ENCODE measurements around the gene NR2F2. TPM values are rescaled to one million over a fixed set of nuclear protein-coding genes. Genes with fewer than 3 reads are reported as not detected.

Gene NR2F2
- total and polyA plus RNA-seq, 2 of the 13 experiments (the other 11 are each of a cell fraction or from before 2014, with no cell fraction given), result 3.5 to 4.7 TPM

- BruUV-seq (replicated peaks), result no TSS peak
- no peak for TF ChIP-seq SETDB1 (CRISPR knock-in tag; IDR thresholded peaks at IDR 0.05; ENCODE audit: borderline replicate concordance)
- TF ChIP-seq, protein P1, sequence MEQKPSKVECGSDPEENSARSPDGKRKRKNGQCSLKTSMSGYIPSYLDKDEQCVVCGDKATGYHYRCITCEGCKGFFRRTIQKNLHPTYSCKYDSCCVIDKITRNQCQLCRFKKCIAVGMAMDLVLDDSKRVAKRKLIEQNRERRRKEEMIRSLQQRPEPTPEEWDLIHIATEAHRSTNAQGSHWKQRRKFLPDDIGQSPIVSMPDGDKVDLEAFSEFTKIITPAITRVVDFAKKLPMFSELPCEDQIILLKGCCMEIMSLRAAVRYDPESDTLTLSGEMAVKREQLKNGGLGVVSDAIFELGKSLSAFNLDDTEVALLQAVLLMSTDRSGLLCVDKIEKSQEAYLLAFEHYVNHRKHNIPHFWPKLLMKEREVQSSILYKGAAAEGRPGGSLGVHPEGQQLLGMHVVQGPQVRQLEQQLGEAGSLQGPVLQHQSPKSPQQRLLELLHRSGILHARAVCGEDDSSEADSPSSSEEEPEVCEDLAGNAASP (CRISPR knock-in tag; IDR thresholded peaks at IDR 0.05; ENCODE audit: borderline replicate concordance), result no peak
- no peak for TF ChIP-seq FOXK2 (IDR thresholded peaks at IDR 0.05)
- TF ChIP-seq HOMEZ (CRISPR knock-in tag; IDR thresholded peaks at IDR 0.05; ENCODE audit: low read depth), result no peak
- no peak for TF ChIP-seq ZNF615 (CRISPR knock-in tag; IDR thresholded peaks at IDR 0.05; ENCODE audit: borderline replicate concordance)
- TF ChIP-seq, protein P2, sequence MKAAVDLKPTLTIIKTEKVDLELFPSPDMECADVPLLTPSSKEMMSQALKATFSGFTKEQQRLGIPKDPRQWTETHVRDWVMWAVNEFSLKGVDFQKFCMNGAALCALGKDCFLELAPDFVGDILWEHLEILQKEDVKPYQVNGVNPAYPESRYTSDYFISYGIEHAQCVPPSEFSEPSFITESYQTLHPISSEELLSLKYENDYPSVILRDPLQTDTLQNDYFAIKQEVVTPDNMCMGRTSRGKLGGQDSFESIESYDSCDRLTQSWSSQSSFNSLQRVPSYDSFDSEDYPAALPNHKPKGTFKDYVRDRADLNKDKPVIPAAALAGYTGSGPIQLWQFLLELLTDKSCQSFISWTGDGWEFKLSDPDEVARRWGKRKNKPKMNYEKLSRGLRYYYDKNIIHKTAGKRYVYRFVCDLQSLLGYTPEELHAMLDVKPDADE (CRISPR knock-in tag; IDR thresholded peaks at IDR 0.05), result no peak
- TF ChIP-seq ZIK1 (CRISPR knock-in tag; IDR thresholded peaks at IDR 0.05; ENCODE audit: borderline replicate concordance, low read depth), result no peak
- TF ChIP-seq ZFP1 (CRISPR knock-in tag; IDR thresholded peaks at IDR 0.05), result no peak
- no peak for TF ChIP-seq ZSCAN21 (CRISPR knock-in tag; IDR thresholded peaks at IDR 0.05; ENCODE audit: borderline replicate concordance)
- H3K4me1 ChIP-seq (ENCODE audit: insufficient read depth, low read length), result peaks cover 26% of the 10 kb centered on the region
- no peak overlapping the region for H3K9ac ChIP-seq (ENCODE audit: insufficient read depth, low read depth, low read length)
- no peak overlapping the region for H2AFZ ChIP-seq (ENCODE audit: low read length)
- H3K36me3 ChIP-seq (replicated peaks in 1 of 2; ENCODE audit: control insufficient read depth in 1 of 2, insufficient read depth in 2 of 2, low read length in 2 of 2), result no peaks in the 10 kb centered on the region
- ChIA-PET CTCF (ENCODE audit: low intra/inter-chr PET ratio, low total read pairs) (no interaction called here), POLR2A (interaction anchor here (0.8 to 4.0 kb wide), 5 partner anchors 13 to 22 kb away, joined by 3 to 23 read pairs (median 6); partner anchors contain the start of gene NR2F2)
- no peak overlapping the region for H3K27ac ChIP-seq (ENCODE audit: extremely low read length, insufficient read depth, low read length)
- no peak for ATAC-seq
- peak overlapping the region in 1 of 3 experiments; percentile 83; a peak in 2 of 6 replicates for H3K4me3 ChIP-seq (replicated peaks in 1 of 3; ENCODE audit: insufficient read depth in 1 of 3, low read depth in 2 of 3, low read length in 3 of 3)
- in situ Hi-C loops (cut with HindIII; ENCODE audit: extremely low pct_ligation_motif_present, low pct_unique_long_range_greater_than_20kb) (loop anchor here (25.0 kb wide), 1 partner anchor 1409 kb away; no protein-coding TSS in a partner anchor), intact Hi-C loops (cut with micrococcal nuclease; ENCODE audit: unreplicated experiment) (loop anchor here (10.0 kb wide), 1 partner anchor 439 kb away; no protein-coding TSS in a partner anchor)
- no peaks in the 10 kb centered on the region for H4K20me1 ChIP-seq (ENCODE audit: insufficient read depth, low read length)
- FAIRE-seq, result no peak
- H3K4me2 ChIP-seq (ENCODE audit: low read depth, low read length), result no peak overlapping the region
- no peak for DNase-seq (ENCODE audit: low spot score)
- H3K9me3 ChIP-seq (ENCODE audit: low read length), result no peaks in the 10 kb centered on the region
- WGBS (ENCODE audit: low lambda C conversion rate), result 93% methylated on average over 25 of the region's 25 CpGs
- no peaks in the 10 kb centered on the region; a peak in 1 of 5 replicates for H3K27me3 ChIP-seq (ENCODE audit: control insufficient read depth in 1 of 2, insufficient read depth in 2 of 2, low read length in 2 of 2)
- H3K79me2 ChIP-seq (ENCODE audit: insufficient read depth, low read length), result no peaks in the 10 kb centered on the region
Observed at GRCh38 chr15:96353416-96353929, 23.0 kb downstream of the NR2F2 start.
